GM18526 (cell line): ENCODE measurements around the gene TNFAIP8.

ENCODE experiments used
- POLR2A ChIP-seq: IDR thresholded peaks from 3 replicates; pipeline ENCODE4 v1.6.1; 2011; ENCODE audit not compliant: insufficient read length; ENCODE audit errors: extremely low read depth

TNFAIP8 gene

DNA sequence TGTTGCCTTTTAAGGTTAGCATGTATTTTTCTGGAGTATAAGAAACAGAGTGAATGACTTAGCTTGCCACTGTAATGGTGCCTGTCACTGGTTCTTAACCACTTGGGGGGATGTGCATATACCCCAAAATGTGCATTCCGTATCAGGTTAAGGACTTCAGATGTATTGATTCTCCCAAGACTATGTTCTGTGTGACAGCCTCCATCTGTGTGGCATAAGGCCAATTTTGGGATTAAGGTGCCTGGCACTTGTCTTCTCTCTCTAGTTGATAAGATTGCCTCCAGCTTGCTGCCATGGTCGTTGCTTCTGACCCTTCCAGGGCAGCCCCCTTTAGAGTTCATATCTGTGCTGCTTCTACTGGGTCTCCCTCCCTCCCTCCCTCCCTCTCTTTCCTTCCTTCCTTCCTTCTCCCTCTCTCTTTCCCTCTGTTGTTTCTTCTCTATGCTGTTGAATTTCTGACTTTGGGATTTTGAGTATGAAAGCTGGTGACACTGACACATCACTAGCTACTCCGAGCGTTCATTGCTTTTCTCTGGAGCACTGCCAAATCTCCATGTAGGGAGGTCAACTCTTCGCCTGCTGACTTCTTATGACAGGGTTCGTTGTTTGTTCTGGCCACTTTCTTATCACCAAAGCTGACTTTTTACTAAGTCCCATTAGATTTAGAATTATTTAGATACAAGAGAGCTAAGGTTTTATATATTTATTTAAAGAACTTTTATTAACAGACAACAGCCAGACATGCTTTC lies 31.0 kb downstream of the TNFAIP8 start:
- no peak for TF ChIP-seq POLR2A

DNA sequence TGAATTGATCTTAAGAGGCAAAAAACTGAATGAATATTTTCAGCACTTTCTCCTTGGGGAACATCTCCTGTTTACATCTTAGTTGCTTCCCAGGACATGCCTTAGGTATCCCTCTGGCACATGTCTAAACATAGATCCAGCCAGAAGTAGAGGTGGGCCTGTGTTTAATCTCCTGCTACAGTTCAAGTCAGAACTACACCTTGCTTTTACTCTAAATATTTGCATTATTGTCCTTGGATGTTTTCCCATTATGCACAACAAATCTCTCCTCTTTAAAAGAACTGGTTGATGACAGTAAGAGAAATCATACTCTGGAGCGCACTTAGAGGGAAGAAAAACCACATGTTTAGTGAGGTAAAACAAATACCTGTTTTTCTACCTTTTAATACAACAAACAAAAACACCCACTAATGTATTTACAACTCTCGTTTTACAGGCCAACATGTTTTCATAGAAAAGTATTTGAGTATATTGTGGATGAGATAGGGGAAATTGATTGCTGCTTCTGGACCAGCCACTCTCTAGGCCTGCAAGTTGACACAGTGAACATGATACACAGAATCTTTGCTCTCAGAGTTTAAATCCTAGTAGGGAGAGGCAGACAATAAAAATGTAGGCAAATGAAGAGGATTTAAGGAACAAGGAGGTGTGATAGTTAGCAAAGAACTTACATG lies 32.3 kb downstream of the TNFAIP8 start:
- no peak for TF ChIP-seq POLR2A

DNA sequence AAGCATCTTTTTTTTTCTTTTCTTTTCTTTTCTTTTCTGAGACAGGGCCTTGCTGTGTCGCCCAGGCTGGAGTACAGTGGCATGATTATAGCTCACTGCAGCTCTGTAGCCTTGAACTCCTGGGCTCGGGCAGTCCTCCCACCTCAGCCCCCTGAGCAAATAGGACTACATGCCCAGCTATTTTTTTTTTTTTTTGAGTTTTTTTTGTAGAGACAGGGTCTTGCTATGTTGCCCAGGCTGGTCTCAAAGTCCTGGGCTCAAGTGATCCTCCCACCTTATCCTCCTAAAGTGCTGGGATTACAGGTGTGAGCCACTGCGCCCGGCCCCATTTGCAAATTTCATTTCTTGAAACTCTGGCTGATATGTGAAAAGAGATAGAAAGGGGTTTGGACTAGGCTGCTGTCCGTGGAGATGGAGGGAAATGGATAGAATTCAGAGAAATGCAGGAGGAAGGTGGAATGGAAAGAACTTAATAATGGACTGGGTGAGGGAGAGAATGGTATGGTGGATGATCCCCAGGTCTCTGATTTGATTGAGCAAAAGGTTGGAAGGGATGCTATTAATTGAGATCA lies 32.9 kb downstream of the TNFAIP8 start:
- no peak for TF ChIP-seq POLR2A

GRCh38 chr5:119389288-119390030 lies 33.6 kb downstream of the TNFAIP8 start:
- TF ChIP-seq POLR2A: no peak

DNA sequence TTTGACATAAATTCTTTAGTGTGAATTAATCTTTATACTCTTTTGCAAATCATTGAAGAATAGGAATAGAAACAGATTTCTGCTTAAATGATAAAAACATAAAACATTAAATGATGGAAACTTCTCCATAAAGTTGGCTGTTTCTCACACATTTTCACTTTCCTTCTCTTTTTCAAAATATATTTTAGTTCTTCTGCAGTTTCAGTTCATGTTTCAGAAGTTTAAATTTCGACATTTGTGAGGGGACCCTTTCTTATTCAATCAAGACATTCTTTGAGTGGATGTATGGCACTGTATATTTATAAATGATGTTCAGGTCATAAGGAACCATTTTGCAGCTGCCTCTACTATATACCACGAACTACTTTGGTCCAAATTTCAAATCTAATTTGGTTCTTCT lies 34.6 kb downstream of the TNFAIP8 start:
- no peak for TF ChIP-seq POLR2A

- TF ChIP-seq POLR2A: no peak
These were observed 37.4 kb downstream of the TNFAIP8 start for GRCh38 chr5:119393201-119393691.

DNA sequence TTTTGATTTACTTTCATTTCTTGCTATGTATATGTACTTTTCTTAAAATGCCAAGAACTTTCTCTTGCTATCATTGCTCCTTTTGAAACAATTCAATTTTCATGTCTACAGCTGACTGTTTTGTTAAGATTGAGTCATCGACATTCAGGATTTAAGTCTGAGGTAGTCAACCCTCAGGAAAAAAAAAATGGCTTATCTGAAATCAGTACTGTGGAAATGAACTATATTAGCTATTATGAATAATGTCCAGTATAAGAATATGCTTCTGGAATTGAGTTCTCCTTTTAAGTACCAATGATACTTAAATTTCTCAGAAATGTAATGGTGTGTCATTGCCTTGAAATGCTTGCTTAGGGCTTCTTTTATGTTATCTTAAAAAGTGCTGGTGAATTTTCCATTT lies 37.9 kb downstream of the TNFAIP8 start:
- no peak for TF ChIP-seq POLR2A

DNA sequence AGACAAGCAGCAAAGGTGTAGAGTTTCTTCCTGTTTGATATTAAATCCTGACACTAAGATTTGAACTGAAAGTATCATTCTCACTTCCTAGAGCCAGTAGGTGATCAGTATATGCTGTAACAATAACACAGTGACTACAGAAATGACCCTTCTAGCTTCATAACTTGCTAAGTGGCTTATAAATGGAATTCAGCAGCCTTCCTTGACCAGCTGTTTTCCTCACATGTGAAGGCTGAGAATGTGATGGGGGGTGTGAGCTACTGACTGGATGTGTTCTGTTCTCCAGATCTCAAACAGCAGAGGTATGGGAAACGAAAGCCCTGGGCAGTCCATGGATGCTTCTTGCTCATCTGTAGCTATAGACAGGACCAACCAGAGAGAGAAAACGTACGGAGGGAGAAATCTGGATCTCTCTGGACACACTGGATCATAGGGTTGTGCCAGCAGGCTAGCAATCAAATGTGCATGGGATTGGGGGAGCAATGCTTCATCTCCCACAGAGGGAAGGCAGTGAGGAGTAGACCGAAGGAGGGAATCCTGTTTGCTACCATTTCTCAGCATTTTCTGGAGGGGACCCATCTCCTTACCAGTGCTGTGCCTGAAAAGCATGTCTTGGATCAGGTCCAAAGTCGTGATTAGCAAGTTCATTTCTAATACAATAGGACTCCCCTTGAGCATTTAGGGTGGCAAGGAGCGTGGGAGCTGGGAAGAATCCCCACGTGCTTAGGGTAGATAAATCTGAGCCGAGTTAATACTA lies 39.4 kb downstream of the TNFAIP8 start:
- TF ChIP-seq POLR2A: peak; percentile 27

DNA sequence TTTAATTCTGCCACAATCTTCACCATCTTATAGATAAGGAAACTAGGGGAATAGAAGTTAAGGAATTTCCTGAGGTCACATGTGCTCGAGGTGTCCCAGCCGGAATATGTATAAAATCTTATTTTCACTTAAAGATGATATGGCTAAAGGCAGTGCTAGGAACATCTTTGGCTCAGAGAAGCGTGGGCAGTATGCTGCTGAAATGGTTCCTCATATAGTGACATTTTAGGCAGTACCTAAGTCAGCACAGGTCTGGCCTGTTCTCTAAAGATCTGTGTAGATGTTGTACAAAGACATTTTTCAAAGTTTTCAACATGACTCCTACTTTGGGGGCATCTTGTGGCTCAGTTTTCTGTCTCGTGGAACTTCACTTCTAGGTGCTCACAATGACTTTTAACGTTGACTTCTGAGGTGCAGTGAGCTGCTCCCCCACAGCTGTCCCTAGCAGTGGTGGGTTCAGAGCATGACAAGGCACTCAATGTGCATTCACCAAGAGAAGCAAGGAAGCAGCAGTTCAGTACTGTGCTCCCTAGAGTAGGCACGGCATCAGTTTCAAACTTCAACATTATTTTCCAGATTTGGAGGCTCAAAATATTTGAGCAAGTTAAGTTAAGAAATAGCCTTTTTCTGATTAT lies 40.3 kb downstream of the TNFAIP8 start:
- TF ChIP-seq POLR2A: no peak

GRCh38 chr5:119397518-119398380 lies 41.9 kb downstream of the TNFAIP8 start:
- peak; percentile 15 for TF ChIP-seq POLR2A

GRCh38 chr5:119398727-119399466 lies 43.1 kb downstream of the TNFAIP8 start:
- TF ChIP-seq POLR2A: no peak

DNA sequence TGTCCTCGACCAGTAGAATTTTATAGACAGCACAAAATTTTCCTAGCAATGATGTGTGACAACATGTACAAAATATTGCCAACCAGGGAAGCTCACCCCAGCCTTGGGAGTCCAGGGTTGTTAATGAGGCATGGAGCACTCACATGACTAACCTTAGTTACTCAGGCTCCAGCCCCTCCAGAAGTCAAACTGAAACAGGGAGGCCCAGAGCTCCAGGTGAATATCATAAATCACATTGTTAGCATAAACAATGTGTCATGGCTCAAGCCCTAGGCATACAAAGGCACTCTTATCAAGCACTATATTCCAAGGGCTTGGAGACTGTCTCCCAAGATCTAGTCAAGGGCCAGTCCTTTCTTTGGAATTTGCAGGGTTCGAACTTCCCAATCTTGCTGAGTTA lies 44.4 kb downstream of the TNFAIP8 start:
- no peak for TF ChIP-seq POLR2A

GRCh38 chr5:119402081-119402480 lies 46.3 kb downstream of the TNFAIP8 start:
- no peak for TF ChIP-seq POLR2A
